ENCODE results near the gene APBB1.

The APBB1 gene

GRCh38 chr11:6414874-6415328, 4.0 kb downstream of the APBB1 start:
- Histone ChIP-seq H3K4me1 (ENCODE audit: control insufficient read depth, low read depth, low read length) (no peaks in the 10 kb centered on the region), H3K36me3 (ENCODE audit: control insufficient read depth, low read depth, low read length) (no peaks in the 10 kb centered on the region), H3K9ac (ENCODE audit: low read length) (no peak overlapping the region), H3K9me3 (ENCODE audit: control insufficient read depth, low read depth, low read length) (no peaks in the 10 kb centered on the region), H3K27ac (ENCODE audit: low read length) (no peak overlapping the region), H3K4me3 (ENCODE audit: low read length) (no peak overlapping the region), H3K27me3 (ENCODE audit: control insufficient read depth, insufficient read depth, low read length) (peaks cover 15% of the 10 kb centered on the region)

- Histone ChIP-seq H3K27me3 (ENCODE audit: control insufficient read depth, insufficient read depth, low read length) (peaks cover 8% of the 10 kb centered on the region), H3K36me3 (ENCODE audit: control insufficient read depth, low read depth, low read length) (no peaks in the 10 kb centered on the region), H3K9ac (ENCODE audit: low read length) (no peak overlapping the region), H3K4me3 (ENCODE audit: low read length) (no peak overlapping the region), H3K4me1 (ENCODE audit: control insufficient read depth, low read depth, low read length) (no peaks in the 10 kb centered on the region), H3K27ac (ENCODE audit: low read length) (no peak overlapping the region), H3K9me3 (ENCODE audit: control insufficient read depth, low read depth, low read length) (no peaks in the 10 kb centered on the region)
Observed at GRCh38 chr11:6413791-6414201, 5.1 kb downstream of the APBB1 start.

GRCh38 chr11:6411594-6412031, 7.3 kb downstream of the APBB1 start:
- Histone ChIP-seq H3K9ac (ENCODE audit: low read length) (no peak overlapping the region), H3K4me3 (ENCODE audit: low read length) (no peak overlapping the region), H3K36me3 (ENCODE audit: control insufficient read depth, low read depth, low read length) (no peaks in the 10 kb centered on the region), H3K9me3 (ENCODE audit: control insufficient read depth, low read depth, low read length) (no peaks in the 10 kb centered on the region), H3K4me1 (ENCODE audit: control insufficient read depth, low read depth, low read length) (no peaks in the 10 kb centered on the region), H3K27ac (ENCODE audit: low read length) (no peak overlapping the region), H3K27me3 (ENCODE audit: control insufficient read depth, insufficient read depth, low read length) (no peaks in the 10 kb centered on the region)

- Histone ChIP-seq H3K9ac (ENCODE audit: low read length) (no peak overlapping the region), H3K4me1 (ENCODE audit: control insufficient read depth, low read depth, low read length) (no peaks in the 10 kb centered on the region), H3K36me3 (ENCODE audit: control insufficient read depth, low read depth, low read length) (no peaks in the 10 kb centered on the region), H3K27ac (ENCODE audit: low read length) (no peak overlapping the region), H3K4me3 (ENCODE audit: low read length) (no peak overlapping the region), H3K27me3 (ENCODE audit: control insufficient read depth, insufficient read depth, low read length) (no peaks in the 10 kb centered on the region), H3K9me3 (ENCODE audit: control insufficient read depth, low read depth, low read length) (no peaks in the 10 kb centered on the region)
Observed at GRCh38 chr11:6410695-6411430, 8.0 kb downstream of the APBB1 start.

GRCh38 chr11:6406370-6406769, 12.5 kb downstream of the APBB1 start:
- Histone ChIP-seq H3K9me3 (ENCODE audit: control insufficient read depth, low read depth, low read length) (no peaks in the 10 kb centered on the region), H3K9ac (ENCODE audit: low read length) (no peak overlapping the region), H3K27ac (ENCODE audit: low read length) (no peak overlapping the region), H3K4me1 (ENCODE audit: control insufficient read depth, low read depth, low read length) (no peaks in the 10 kb centered on the region), H3K4me3 (ENCODE audit: low read length) (no peak overlapping the region), H3K27me3 (ENCODE audit: control insufficient read depth, insufficient read depth, low read length) (no peaks in the 10 kb centered on the region), H3K36me3 (ENCODE audit: control insufficient read depth, low read depth, low read length) (no peaks in the 10 kb centered on the region)

- Histone ChIP-seq H3K4me1 (ENCODE audit: control insufficient read depth, low read depth, low read length) (no peaks in the 10 kb centered on the region), H3K4me3 (ENCODE audit: low read length) (no peak overlapping the region), H3K9me3 (ENCODE audit: control insufficient read depth, low read depth, low read length) (no peaks in the 10 kb centered on the region), H3K36me3 (ENCODE audit: control insufficient read depth, low read depth, low read length) (no peaks in the 10 kb centered on the region), H3K9ac (ENCODE audit: low read length) (no peak overlapping the region), H3K27me3 (ENCODE audit: control insufficient read depth, insufficient read depth, low read length) (no peaks in the 10 kb centered on the region), H3K27ac (ENCODE audit: low read length) (no peak overlapping the region)
Observed at GRCh38 chr11:6405846-6406245, 13.0 kb downstream of the APBB1 start.

GRCh38 chr11:6405052-6405667, 13.7 kb downstream of the APBB1 start:
- H3K9ac ChIP-seq (ENCODE audit: low read length) = no peak overlapping the region
- H3K27me3 ChIP-seq (ENCODE audit: control insufficient read depth, insufficient read depth, low read length) = no peaks in the 10 kb centered on the region
- no peaks in the 10 kb centered on the region for H3K36me3 ChIP-seq (ENCODE audit: control insufficient read depth, low read depth, low read length)
- no peaks in the 10 kb centered on the region for H3K4me1 ChIP-seq (ENCODE audit: control insufficient read depth, low read depth, low read length)
- no peak overlapping the region for H3K27ac ChIP-seq (ENCODE audit: low read length)
- H3K9me3 ChIP-seq (ENCODE audit: control insufficient read depth, low read depth, low read length) = no peaks in the 10 kb centered on the region
- peak overlapping the region; percentile 7 for H3K4me3 ChIP-seq (ENCODE audit: low read length)

GRCh38 chr11:6404342-6405051, 14.4 kb downstream of the APBB1 start:
- H3K4me1 ChIP-seq (ENCODE audit: control insufficient read depth, low read depth, low read length) = no peaks in the 10 kb centered on the region
- no peaks in the 10 kb centered on the region for H3K36me3 ChIP-seq (ENCODE audit: control insufficient read depth, low read depth, low read length)
- H3K9ac ChIP-seq (ENCODE audit: low read length) = no peak overlapping the region
- H3K9me3 ChIP-seq (ENCODE audit: control insufficient read depth, low read depth, low read length) = no peaks in the 10 kb centered on the region
- H3K27ac ChIP-seq (ENCODE audit: low read length) = no peak overlapping the region
- peak overlapping the region; percentile 7 for H3K4me3 ChIP-seq (ENCODE audit: low read length)
- H3K27me3 ChIP-seq (ENCODE audit: control insufficient read depth, insufficient read depth, low read length) = no peaks in the 10 kb centered on the region

GRCh38 chr11:6403539-6403938, 15.4 kb downstream of the APBB1 start:
- Histone ChIP-seq H3K9ac (ENCODE audit: low read length) (no peak overlapping the region), H3K4me3 (ENCODE audit: low read length) (no peak overlapping the region)

GRCh38 chr11:6402561-6402981, 16.3 kb downstream of the APBB1 start:
- H3K9me3 ChIP-seq (ENCODE audit: control insufficient read depth, low read depth, low read length) = no peaks in the 10 kb centered on the region
- H3K36me3 ChIP-seq (ENCODE audit: control insufficient read depth, low read depth, low read length) = no peaks in the 10 kb centered on the region
- H3K27ac ChIP-seq (ENCODE audit: low read length) = no peak overlapping the region
- H3K9ac ChIP-seq (ENCODE audit: low read length) = no peak overlapping the region
- H3K27me3 ChIP-seq (ENCODE audit: control insufficient read depth, insufficient read depth, low read length) = no peaks in the 10 kb centered on the region
- H3K4me1 ChIP-seq (ENCODE audit: control insufficient read depth, low read depth, low read length) = no peaks in the 10 kb centered on the region
- H3K4me3 ChIP-seq (ENCODE audit: low read length) = no peak overlapping the region

More at GRCh38 chr11:6403539-6403938, 15.4 kb downstream of the APBB1 start:
- Histone ChIP-seq H3K27ac (ENCODE audit: low read length) (no peak overlapping the region), H3K4me1 (ENCODE audit: control insufficient read depth, low read depth, low read length) (no peaks in the 10 kb centered on the region), H3K36me3 (ENCODE audit: control insufficient read depth, low read depth, low read length) (no peaks in the 10 kb centered on the region), H3K9me3 (ENCODE audit: control insufficient read depth, low read depth, low read length) (no peaks in the 10 kb centered on the region), H3K27me3 (ENCODE audit: control insufficient read depth, insufficient read depth, low read length) (no peaks in the 10 kb centered on the region)

- no peak overlapping the region for H3K9ac ChIP-seq (ENCODE audit: low read length)
- no peak overlapping the region for H3K27ac ChIP-seq (ENCODE audit: low read length)
Observed at GRCh38 chr11:6402061-6402470, 16.8 kb downstream of the APBB1 start.

More at GRCh38 chr11:6402061-6402470, 16.8 kb downstream of the APBB1 start:
- no peaks in the 10 kb centered on the region for H3K9me3 ChIP-seq (ENCODE audit: control insufficient read depth, low read depth, low read length)
- H3K36me3 ChIP-seq (ENCODE audit: control insufficient read depth, low read depth, low read length) = no peaks in the 10 kb centered on the region
- no peaks in the 10 kb centered on the region for H3K4me1 ChIP-seq (ENCODE audit: control insufficient read depth, low read depth, low read length)
- no peak overlapping the region for H3K4me3 ChIP-seq (ENCODE audit: low read length)
- no peaks in the 10 kb centered on the region for H3K27me3 ChIP-seq (ENCODE audit: control insufficient read depth, insufficient read depth, low read length)

Data from iPS-18a (cell line).